Left renal pelvis (tissue), 4 donors: ENCODE data around the gene ZNF555. TPM values are rescaled to one million over a fixed set of nuclear protein-coding genes. Genes with fewer than 3 reads are reported as not detected.

Source experiments
- DNase-seq, 4 donors: peaks; one replicate each; pipeline ENCODE4 v3.0.0-alpha.2; 2013; ENCODE audit warnings: low read depth in 4 of 4, low spot score in 3 of 4
- polyA plus RNA-seq, 4 donors: library from polyadenylated mRNA; unstranded; fragments of 120-200 nt; gene quantifications; one replicate each; pipeline ENCODE4 v1.2.1, GENCODE V29; 2013; ENCODE audit not compliant: insufficient read length in 4 of 4

ZNF555 gene
- polyA plus RNA-seq, 4 donors, result 10.0 to 14.7 (median 11.9) TPM

DNA sequence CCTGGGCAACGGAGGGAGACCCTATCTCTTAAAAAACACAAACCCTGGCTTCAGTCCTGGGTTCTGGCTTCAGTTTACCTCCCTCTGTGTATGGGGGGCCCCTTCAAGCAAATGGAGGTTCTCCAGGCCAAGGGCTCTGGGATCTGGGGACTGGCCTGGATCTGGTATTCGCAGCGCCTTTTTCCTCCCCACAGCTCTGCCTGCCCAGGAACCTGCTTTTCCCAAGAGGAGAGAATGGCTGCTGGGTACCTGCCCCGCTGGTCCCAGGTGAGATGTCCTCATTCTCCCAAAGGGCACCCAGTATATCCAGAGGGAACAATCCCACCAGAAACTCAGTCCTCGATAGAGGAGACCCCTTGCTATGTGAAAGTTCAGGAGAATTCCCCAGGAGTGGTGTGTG is 18.4 kb upstream of the ZNF555 start:
- no peak for DNase-seq

- no peak for DNase-seq
Observed at GRCh38 chr19:2823646-2824045, 17.6 kb upstream of the ZNF555 start.

DNA sequence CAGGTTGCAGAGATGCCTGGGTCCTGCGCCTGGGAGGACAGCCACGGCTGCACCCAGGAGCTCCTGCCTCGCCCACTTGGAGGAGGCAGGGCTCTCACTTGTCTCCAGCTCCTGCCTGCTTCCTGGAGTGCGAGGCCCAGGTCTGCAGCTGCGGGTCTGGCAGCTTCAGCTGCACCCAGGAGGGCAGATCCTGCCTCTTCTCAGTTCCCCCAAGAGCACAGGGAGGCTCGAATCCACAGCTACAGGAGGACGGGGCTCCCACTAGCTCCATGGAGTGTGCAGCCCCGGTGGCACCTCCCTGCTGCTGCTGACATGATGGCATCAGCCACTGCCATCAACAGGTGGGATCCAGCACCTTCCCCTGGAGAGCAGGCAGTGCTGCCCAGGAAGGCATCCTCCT is 17.1 kb upstream of the ZNF555 start:
- DNase-seq, result no peak

DNA sequence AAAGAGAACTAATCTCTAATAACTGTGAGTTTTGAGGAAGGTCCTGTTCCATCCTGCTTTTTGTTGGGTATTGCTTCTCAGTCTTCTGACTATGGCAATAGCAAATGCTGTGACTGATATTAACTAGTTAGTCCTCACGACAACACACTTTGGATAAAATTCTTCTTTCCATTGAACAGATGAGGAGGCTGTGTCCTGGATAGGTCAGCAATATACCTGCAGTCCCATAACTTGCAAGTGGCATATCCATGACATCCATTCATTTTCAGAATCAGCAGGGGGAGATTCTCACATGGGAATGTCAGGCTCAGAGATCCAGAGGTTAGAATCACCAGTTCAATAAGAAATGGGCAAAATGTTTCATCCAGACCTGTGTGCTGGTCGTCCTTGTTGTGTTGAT is 14.3 kb upstream of the ZNF555 start:
- no peak for DNase-seq

GRCh38 chr19:2827840-2828489 is 13.3 kb upstream of the ZNF555 start:
- no peak for DNase-seq

- DNase-seq, result no peak
Observed at GRCh38 chr19:2834294-2834871, 6.9 kb upstream of the ZNF555 start.

DNA sequence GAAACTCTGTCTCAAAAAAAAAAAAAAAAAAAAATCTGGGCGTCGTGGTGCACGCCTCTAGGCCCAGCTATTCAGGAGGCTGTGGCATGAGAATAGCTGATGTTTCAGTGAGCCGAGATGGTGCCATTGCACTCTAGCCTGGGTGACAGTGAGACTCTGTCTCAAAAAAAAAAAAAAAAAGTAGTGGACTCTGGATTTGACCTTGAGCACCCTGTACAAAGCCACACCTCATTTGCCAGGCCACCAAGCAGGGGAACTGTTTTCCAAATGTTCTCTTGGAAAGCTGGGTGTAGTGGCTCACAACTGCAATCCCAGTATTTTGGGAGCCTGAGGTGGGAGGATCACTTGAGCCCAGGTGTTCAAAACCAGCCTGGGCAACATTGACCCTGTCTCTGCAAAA is 3.8 kb upstream of the ZNF555 start:
- no peak for DNase-seq

DNA sequence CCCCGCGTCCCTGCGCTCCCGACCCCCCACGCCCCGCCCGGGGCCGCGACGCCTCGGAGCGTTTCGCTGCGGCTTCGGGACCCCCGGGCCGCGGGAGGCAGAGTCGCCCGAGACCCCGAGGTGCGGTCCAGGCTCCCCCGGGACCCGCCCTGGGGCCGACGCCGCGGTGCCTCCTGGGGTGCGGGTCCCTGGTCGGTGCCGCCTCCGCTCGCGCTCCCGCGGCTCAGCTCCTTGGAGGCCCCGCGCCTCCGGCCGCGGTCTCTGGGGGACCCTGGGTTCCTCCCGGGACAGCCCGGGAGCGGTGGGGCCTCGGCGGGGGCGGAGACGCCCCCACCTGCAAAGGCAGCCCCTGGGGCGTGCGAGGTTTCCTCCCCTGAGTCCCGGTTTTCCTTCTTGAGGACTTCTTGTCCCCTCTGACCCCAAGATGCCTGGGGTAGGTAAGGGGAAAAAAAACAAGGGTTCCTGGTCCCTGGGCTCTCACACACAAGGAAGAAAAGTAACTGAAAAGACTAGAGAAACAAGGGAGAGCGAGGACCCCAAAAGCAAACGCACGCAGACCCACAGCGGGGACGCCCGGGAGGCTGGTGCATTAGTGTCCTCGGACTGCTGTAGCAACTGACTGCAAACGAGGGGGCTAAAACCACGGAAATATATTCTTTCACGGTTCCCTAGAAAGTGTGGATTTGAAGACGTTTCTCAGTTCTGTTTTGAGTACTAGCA is 740 bp downstream of the ZNF555 start:
- no peak for DNase-seq

GRCh38 chr19:2845107-2845506 is 3.8 kb downstream of the ZNF555 start:
- DNase-seq, result no peak

DNA sequence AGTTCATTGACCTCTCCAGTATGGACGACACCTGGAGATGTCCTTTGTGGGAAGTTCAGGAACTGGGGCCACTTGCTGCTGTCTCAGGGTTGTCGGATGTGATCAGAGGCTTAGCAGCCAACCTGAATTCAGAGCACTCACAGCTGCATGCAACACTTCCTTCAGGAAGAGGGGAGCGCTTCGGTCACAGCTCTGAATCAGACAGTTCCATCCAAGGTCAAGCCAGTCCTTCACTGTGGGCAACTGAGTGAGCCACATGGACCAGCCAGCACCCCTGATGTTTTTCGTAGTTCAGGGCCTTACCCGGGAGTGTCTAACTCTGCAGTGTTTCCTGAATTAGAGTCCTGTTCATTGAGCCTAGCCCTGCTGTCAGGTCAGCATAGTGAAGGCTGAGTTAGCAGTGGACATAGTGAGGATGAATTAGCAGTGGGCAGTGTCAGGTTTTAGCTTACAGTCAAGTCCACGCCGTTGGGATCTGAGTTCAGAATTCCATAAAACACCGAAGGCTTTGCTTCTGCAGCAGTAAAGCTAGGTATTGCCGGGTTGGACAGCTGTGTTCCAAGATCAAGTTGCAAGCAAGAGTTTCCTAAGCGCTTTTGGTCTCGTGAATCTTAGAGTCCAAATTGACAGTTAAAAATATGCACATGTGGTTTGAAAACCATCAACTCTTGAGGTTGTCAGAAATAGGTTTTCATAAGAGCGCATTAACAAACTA is 5.1 kb downstream of the ZNF555 start:
- DNase-seq, result no peak

DNA sequence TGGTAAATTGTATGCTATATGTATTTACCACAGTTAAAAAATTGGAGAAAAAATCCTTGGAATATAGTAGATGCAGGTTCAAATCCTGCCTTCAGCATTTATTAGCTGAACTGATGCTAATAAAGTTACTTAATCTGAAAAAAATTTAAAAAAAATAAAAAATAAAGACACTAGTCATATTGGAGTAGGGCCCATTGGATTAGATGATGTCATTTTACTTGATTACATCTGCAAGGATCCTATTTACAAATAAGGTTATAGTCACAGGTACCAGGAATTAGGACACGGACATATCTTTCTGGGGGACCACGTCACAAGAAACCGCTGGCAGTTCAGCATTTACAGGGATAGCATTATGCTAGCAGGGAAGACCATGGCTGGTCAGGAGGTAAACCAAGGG is 6.2 kb downstream of the ZNF555 start:
- DNase-seq, result no peak

GRCh38 chr19:2848616-2849015 is 7.3 kb downstream of the ZNF555 start:
- no peak for DNase-seq

GRCh38 chr19:2850256-2850925 is 9.1 kb downstream of the ZNF555 start:
- no peak for DNase-seq

- no peak for DNase-seq
Observed at GRCh38 chr19:2852598-2852997, 11.3 kb downstream of the ZNF555 start.

DNA sequence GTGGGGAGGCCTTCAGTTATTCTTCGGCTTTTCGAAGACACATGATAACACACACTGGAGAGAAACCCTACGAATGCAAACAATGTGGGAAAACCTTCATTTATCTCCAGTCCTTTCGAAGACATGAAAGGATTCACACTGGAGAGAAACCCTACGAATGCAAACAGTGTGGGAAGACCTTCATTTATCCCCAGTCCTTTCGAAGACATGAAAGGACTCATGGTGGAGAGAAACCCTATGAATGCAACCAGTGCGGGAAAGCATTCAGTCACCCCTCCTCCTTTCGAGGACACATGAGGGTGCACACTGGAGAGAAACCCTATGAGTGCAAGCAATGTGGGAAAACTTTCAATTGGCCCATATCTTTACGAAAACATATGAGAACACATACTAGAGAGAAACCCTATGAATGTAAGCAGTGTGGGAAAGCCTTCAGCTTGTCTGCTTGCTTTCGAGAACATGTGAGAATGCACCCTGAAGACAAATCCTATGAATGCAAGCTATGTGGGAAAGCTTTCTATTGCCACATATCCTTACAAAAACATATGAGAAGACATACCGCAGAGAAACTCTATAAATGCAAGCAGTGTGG is 11.8 kb downstream of the ZNF555 start:
- no peak for DNase-seq

DNA sequence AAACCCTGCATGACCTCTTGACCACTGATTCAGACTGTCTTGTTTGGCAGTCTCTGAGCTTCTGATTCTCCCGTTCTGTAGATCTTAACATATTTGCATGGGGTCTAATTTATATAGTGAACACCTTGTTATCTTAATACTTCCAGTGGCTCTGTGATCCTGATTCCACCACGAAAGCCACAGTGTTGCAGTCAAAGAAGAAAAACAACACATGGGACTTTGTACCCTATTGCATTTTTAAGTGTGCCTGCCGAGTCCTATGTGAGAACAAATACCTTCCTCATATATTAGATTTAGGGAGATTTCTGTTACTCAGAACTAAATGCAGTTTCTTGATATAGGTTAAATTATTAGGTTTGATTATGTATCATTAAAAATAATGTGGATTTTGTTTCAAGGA is 13.6 kb downstream of the ZNF555 start:
- no peak for DNase-seq

DNA sequence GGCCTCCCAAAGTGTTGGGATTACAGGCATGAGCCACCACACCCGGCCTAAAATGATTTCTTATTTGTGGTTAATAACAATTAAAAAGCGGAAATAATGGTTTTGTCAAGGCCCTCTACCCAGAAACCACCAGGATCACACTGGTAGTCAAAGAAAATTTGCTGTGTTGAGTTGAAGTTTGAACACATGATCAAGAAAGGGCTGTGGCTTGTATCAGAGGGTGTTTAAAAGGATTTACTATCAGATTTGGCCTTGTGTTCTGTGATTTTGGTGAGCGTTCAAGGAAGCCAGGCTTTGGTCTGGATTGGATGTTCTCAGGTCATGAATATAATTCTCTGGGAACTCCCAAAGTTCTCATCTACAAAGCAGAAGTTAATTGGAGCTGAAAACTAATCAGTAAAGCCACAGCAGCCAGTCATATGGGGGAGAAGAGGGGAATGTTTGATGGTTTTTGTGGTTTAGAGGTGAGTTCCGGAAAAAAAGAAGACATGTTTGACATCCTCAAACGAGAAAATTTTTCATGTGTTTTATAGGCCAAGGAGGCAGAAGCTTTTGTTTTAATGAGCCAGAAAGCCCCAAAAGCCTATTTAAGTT is 15.3 kb downstream of the ZNF555 start:
- no peak for DNase-seq

DNA sequence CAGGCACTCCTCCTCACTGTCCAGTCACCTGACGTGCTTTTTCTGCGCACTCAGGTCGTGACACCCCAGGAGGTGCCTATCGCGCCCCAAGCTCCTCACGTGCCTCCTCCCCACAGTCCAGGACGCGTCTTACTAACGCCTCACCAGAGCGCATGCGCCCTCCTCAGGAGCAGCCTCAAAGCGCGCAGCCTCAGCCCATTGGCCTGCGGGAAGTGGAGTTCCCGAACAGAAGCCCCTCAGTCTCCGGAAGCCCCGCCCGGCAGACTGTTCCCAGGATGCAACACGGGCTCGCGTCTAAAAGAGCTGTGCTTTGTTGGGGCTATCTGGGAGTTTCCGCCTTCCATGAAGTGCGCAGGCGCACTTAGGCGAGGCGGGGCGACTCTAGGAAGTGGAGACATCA is 17.6 kb downstream of the ZNF555 start:
- DNase-seq, result no peak

DNA sequence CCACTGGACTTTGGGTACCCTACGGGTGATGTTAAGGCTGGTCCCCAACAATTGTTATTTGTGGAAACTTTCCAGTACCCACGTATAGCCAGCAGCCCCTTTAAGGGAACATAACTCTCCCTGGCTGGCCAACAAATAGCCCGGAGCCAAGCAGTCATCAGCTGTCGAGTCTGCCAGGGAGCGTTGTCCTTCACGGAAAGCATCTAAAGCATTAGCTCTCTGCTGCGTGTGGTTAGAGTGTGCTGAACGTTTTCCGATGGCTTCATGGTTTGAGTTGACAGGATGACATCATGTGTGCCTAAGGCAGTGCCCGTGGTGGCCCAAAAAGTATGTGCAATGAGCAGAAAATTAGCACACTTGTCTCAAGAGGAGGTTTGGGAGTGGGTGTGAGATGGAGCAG is 22.5 kb downstream of the ZNF555 start:
- DNase-seq, result no peak
